ENCODE results near the gene RHOBTB1.

The RHOBTB1 gene

GRCh38 chr10:60913071-60913470 lies 30.9 kb downstream of the RHOBTB1 start:
- TF ChIP-seq TAF1 (IDR thresholded peaks at IDR 0.05; ENCODE audit: low read depth) (no peak), YY1 (IDR thresholded peaks at IDR 0.05; ENCODE audit: low read depth) (no peak), NFIC (IDR thresholded peaks at IDR 0.05) (no peak), ZBTB7A (IDR thresholded peaks at IDR 0.05; ENCODE audit: low read depth) (no peak), TEAD4 (IDR thresholded peaks at IDR 0.05) (no peak), RAD21 (IDR thresholded peaks at IDR 0.05; ENCODE audit: low read depth) (no peak), EGR1 (IDR thresholded peaks at IDR 0.05) (no peak), EP300 (IDR thresholded peaks at IDR 0.05; ENCODE audit: borderline replicate concordance) (no peak), REST (IDR thresholded peaks at IDR 0.05; ENCODE audit: low read depth) (no peak), USF1 (IDR thresholded peaks at IDR 0.05) (no peak), CREB1 (IDR thresholded peaks at IDR 0.05; ENCODE audit: low read depth) (no peak), FOXM1 (IDR thresholded peaks at IDR 0.05; ENCODE audit: borderline replicate concordance, low read depth) (no peak), CEBPB (IDR thresholded peaks at IDR 0.05) (no peak)
- TF ChIP-seq, protein P1, sequence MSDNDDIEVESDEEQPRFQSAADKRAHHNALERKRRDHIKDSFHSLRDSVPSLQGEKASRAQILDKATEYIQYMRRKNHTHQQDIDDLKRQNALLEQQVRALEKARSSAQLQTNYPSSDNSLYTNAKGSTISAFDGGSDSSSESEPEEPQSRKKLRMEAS (IDR thresholded peaks at IDR 0.05), result no peak

DNA sequence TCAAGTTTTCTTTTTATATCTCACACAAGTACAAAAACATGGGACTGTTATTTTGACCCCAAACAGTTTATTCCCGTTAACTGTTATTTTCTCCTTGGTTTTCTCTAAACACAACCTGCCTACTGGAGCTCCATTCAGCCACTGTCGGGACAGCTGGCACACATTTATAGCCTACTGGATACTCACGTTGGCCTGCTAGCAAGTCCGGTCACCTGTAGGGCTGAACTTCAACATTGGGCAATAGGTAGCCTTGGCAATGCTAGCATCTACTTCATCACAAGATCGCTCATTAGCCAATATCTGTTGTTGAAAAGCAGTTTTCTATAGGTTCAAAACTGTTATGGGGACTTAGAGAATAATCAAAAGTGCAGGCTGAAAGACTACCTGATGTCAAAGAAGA lies 32.3 kb downstream of the RHOBTB1 start:
- no peak for TF ChIP-seq RAD21 (IDR thresholded peaks at IDR 0.05; ENCODE audit: low read depth)
- no peak for TF ChIP-seq TAF1 (IDR thresholded peaks at IDR 0.05; ENCODE audit: low read depth)
- no peak for TF ChIP-seq CREB1 (IDR thresholded peaks at IDR 0.05; ENCODE audit: low read depth)
- TF ChIP-seq TEAD4 (IDR thresholded peaks at IDR 0.05), result no peak
- TF ChIP-seq REST (IDR thresholded peaks at IDR 0.05; ENCODE audit: low read depth), result no peak
- no peak for TF ChIP-seq TCF12 (IDR thresholded peaks at IDR 0.05; ENCODE audit: low read depth)
- TF ChIP-seq NFIC (IDR thresholded peaks at IDR 0.05), result no peak
- TF ChIP-seq ZBTB7A (IDR thresholded peaks at IDR 0.05; ENCODE audit: low read depth), result no peak
- TF ChIP-seq, protein P1 (IDR thresholded peaks at IDR 0.05), result no peak
- TF ChIP-seq USF1 (IDR thresholded peaks at IDR 0.05), result no peak

DNA sequence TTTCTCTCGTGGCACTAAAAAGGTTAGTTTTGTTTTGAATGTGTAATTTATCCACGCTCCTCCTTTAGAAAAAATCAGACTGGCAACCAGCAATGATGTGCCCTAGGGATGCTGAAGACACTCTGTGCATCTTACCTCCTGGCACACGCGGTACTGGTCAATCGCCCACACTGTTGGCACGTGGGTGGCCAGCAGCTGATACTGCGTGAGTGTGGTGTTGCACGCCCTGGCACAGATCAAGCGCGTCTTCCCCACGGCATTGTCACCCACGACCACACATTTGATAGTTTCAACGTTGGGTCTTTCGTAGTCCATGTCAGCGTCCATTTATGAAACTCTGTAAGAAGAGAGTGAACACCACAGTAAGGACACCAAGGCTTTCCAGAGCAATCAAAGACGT lies 32.8 kb downstream of the RHOBTB1 start:
- no peak for TF ChIP-seq RAD21 (IDR thresholded peaks at IDR 0.05; ENCODE audit: low read depth)
- TF ChIP-seq FOXM1 (IDR thresholded peaks at IDR 0.05; ENCODE audit: borderline replicate concordance, low read depth), result no peak
- no peak for TF ChIP-seq NFIC (IDR thresholded peaks at IDR 0.05)
- no peak for TF ChIP-seq TAF1 (IDR thresholded peaks at IDR 0.05; ENCODE audit: low read depth)
- no peak for TF ChIP-seq CREB1 (IDR thresholded peaks at IDR 0.05; ENCODE audit: low read depth)
- no peak for TF ChIP-seq CEBPB (IDR thresholded peaks at IDR 0.05)
- TF ChIP-seq EP300 (IDR thresholded peaks at IDR 0.05; ENCODE audit: borderline replicate concordance), result no peak
- no peak for TF ChIP-seq ZBTB7A (IDR thresholded peaks at IDR 0.05; ENCODE audit: low read depth)
- no peak for TF ChIP-seq TCF12 (IDR thresholded peaks at IDR 0.05; ENCODE audit: low read depth)
- no peak for TF ChIP-seq TEAD4 (IDR thresholded peaks at IDR 0.05)
- TF ChIP-seq, protein P1 (IDR thresholded peaks at IDR 0.05), result no peak
- TF ChIP-seq REST (IDR thresholded peaks at IDR 0.05; ENCODE audit: low read depth), result no peak
- no peak for TF ChIP-seq EGR1 (IDR thresholded peaks at IDR 0.05)
- TF ChIP-seq YY1 (IDR thresholded peaks at IDR 0.05; ENCODE audit: low read depth), result no peak
- TF ChIP-seq USF1 (IDR thresholded peaks at IDR 0.05), result no peak

GRCh38 chr10:60910543-60910942 lies 33.4 kb downstream of the RHOBTB1 start:
- no peak for TF ChIP-seq CREB1 (IDR thresholded peaks at IDR 0.05; ENCODE audit: low read depth)
- no peak for TF ChIP-seq ZBTB7A (IDR thresholded peaks at IDR 0.05; ENCODE audit: low read depth)
- no peak for TF ChIP-seq RAD21 (IDR thresholded peaks at IDR 0.05; ENCODE audit: low read depth)
- TF ChIP-seq TAF1 (IDR thresholded peaks at IDR 0.05; ENCODE audit: low read depth), result no peak
- no peak for TF ChIP-seq REST (IDR thresholded peaks at IDR 0.05; ENCODE audit: low read depth)
- TF ChIP-seq, protein P1 (IDR thresholded peaks at IDR 0.05), result no peak
- no peak for TF ChIP-seq TCF12 (IDR thresholded peaks at IDR 0.05; ENCODE audit: low read depth)
- no peak for TF ChIP-seq EP300 (IDR thresholded peaks at IDR 0.05; ENCODE audit: borderline replicate concordance)
- no peak for TF ChIP-seq TEAD4 (IDR thresholded peaks at IDR 0.05)
- no peak for TF ChIP-seq EGR1 (IDR thresholded peaks at IDR 0.05)
- TF ChIP-seq FOXM1 (IDR thresholded peaks at IDR 0.05; ENCODE audit: borderline replicate concordance, low read depth), result no peak
- no peak for TF ChIP-seq YY1 (IDR thresholded peaks at IDR 0.05; ENCODE audit: low read depth)
- no peak for TF ChIP-seq NFIC (IDR thresholded peaks at IDR 0.05)
- TF ChIP-seq USF1 (IDR thresholded peaks at IDR 0.05), result no peak
- no peak for TF ChIP-seq CEBPB (IDR thresholded peaks at IDR 0.05)

Data from Ishikawa (cell line).